Kidney glomerular epithelial cell (primary cell): ENCODE results near the gene LPP.

ENCODE experiments used
- DNase-seq: peaks from one replicate; lab custom pipeline; 2025; lab: John Stamatoyannopoulos, UW

LPP gene

DNA sequence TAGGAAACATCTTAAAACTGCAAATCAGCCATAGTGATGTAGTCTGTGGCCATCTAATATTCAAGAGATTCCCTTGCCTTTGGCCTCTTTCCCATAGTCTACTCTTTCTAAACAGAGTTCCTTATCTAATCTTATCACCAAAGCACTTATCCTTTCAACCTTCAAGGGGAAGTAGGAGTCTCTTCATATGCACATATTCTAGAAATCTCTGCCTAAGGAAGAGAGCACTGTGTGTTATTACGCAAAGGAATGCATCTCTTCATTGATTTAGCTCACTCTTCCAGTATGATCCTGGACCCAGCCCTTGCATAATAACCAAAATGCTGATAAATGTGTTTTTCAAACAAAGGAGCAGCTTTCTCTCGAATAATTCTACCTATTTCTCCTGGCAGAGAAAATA is 764.1 kb downstream of the LPP start:
- no peak for DNase-seq

DNA sequence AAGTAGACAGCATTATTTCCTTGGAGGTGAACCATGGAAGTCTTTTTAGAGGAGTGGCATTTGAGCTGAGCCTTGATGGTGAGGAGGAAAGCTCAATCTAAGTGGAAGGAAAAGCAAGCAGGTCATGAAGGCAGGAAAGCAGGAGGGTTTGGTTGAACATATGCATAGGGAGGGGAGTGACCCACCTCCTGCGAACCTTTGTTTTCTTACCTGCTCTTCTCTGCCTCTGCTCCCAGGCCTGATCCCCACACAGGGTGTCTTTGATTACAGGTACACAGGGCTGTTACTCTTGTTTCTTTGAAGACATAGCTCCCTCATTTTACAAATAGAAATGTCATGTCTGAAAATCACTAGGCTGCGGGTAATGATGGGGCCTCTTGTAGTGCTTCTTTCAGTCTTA is 769.7 kb downstream of the LPP start:
- no peak for DNase-seq

DNA sequence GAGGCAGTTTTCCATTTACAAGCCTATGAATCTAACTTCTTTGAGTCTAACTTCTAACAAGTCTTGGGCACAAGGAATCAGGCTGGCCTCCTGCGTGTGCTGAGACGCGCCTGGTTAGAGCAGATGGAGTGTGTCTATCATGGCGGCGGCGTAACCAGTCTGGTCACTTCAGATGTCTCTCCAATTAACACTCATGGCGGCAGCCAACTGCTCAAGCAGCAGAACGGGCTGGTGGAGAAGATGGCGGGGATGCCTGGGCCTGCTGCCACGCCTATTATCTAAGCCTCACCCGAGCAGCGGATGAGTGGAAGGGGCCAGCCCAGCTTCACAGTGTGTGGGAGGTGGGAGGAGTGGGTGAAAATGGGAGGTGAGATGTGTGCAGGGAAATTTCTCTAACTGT is 771.4 kb downstream of the LPP start:
- no peak for DNase-seq

DNA sequence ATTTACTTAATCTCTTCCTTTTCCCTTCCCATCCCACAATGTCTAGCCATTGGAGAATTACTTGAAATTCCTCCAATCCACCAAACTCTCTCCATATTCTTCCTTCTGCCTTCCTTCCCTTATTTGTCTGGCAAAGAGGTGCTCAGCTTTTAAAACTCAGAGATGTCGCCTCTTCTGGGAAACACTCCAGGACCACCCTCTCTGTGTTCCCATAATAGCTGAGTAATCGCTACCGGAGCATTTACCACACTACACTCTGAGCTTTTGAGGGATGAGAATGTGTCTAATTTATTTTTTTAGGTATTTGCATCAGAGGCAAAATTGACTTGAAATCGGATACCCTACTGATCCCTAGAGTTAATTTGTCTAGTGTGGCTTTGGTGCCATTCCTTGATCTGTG is 772.2 kb downstream of the LPP start:
- DNase-seq: no peak

DNA sequence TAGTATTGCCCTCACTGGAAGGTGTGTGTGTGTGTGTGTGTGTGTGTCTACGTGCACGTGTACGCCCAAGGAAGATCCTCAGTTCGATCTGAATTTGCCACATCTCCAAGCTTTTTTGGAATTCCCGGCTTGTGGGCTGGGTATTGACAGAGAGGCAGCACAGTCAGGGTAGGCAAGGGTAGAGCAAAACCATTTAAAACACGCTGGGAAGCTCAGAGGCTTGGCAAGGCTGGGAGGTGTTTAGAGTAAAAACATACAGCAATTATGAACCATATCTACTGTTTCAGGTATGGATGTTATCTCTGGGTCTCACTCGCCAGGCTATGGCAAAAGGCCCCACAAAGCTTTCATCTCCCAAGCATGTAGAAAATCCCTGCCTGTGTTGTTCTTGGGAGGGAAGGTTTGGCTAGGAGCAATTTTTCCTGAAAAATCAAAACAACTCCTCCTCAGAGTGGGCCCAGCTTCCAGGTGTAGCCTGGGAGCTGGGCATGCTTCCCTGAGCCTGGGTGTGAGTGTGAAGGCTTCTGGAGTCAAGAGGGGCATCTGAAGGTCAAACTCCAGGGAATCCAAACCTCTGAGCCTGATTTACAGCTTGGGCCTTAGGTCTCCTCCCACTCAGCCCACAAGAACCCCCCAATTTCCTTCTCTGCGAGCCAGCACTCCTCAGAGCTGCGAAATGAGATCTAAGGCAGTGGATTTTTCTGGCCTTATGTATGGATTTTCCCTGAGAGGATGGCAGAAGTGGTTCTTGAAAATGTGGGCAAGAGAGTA is 773.0 kb downstream of the LPP start:
- DNase-seq: peak; percentile 89

DNA sequence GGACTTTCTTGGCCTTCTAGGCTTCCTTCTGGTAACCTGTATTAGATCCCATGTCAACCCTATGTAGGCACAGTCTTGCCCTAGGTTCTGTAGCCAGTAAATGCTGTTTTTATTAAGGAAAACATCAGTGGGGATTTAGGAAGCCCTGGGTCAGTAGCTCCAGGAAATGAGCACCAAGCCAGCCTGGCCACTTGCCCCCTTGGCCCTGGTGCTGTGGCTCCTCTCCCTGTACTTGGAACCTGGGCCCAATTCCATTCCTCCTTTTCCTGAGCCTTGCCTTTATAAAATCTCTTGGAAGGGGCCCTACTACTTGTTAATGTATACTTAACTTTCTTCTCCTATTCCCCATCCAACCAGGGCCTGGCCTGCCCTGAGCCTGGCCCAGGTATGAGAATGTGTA is 774.0 kb downstream of the LPP start:
- DNase-seq: no peak

DNA sequence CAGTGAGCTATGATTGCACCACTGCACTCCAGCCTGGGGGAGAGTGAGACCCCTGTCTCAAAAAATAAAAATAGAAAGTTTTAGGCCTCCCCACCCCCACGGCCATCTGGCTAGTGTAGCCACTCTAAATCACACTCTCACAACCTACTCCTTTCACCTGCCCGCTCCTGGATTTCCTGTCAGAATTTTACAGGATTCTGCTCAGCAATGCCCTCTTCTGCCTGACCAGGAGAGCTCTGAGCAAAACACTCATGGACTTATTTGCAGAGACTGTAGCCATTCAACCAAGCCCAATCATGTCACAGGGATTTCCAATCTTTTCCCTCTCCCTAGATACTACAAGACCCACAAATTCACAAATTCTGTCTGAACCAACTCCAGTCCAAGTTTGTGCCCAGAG is 775.2 kb downstream of the LPP start:
- DNase-seq: no peak

DNA sequence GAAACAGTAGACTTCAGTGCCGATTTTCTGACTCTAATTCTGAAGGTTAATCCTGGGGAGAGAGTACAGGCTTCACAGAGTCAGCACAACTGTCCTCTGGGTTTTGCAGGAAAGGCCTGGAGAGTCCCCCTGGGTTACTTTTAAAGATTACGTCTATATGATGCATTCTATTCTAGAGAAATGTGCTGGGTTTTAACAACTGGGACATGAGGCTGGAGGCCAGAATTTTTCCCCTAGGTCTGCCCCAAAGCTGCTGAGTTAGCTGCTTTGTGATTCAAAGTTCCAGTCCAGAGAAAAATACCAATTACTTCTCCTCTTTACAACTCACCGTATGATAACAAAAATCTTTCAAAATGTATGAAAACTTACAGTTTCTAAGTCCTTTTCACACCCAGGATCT is 777.1 kb downstream of the LPP start:
- no peak for DNase-seq

DNA sequence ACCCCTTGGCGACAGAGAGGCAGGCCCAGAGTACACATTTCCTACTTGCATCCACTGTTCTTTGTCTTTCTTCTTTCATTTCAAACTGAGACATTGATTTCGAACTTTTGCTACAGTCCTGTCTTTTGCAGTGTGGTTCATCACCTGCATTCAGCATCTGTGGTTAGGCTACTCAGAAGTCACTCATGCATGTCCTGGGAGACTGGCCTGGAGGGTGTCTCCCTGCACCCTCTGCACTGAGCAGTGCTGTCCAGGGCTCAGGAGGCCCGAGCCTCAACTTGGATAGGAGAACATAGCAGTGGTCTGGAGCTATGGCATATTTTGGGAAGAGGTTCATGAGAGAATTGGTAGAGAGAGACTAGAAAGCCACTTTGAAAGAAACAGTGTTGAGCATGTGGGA is 777.6 kb downstream of the LPP start:
- DNase-seq: no peak

DNA sequence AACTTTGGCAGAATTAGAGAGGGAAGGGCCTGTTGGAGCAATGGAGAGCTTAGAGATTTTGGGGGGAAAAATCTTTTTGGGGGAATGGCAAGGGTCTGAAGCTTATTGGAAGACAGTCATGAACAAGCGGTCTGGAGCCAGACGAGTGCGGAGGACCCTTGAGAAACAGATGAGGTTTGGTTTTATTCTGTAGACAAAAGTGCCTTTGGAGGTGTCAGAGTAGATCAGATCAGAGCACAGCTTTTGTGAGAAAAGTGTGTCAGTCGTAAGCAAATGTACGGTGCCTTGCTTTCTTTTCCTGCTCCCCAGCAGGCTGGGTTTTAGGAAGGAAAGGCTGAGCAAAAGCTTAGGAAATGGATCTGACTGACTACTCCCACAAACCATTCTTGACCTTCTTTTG is 781.0 kb downstream of the LPP start:
- no peak for DNase-seq

DNA sequence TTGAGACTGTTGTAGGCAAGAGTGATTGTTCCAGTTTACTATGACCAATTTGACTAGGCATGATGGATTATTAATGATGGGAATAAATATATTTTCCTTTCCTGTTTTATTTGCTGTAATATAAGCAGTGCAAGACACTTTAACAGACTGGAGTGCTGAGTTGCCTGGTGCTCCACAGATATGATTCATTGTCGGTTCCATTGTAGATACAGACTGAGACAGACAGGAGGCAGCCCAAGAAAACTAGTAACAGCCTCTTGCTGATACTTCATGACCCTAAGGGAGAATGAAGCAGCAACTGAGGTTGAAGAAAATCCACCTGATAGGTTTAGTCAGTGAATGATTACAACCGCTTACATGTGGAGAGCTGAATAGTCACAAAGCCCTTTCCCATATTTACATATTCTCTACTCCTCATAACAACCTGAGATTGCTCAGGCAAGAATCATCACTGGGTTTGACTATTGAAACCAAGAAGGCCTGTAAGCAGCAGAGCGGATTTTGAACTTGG is 782.7 kb downstream of the LPP start:
- no peak for DNase-seq

DNA sequence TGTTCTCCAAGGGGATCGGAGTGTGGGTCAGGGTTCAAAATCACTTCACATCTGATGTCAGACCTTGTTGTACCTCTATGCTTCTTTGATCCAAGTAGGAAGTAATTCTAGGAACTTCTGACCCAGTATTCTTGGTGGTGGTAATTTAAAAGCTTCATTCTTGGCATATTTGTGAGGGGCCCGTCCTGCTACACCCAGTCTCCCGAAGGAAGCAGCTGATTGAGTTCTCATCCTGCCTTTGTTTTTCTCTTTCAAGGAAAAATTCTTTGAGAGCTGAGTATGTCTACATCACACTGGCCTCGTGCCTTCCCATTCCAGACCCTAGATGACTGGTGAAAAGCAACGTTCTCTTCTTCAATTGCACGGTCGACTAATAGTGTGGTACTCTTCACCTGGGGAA is 783.4 kb downstream of the LPP start:
- no peak for DNase-seq

DNA sequence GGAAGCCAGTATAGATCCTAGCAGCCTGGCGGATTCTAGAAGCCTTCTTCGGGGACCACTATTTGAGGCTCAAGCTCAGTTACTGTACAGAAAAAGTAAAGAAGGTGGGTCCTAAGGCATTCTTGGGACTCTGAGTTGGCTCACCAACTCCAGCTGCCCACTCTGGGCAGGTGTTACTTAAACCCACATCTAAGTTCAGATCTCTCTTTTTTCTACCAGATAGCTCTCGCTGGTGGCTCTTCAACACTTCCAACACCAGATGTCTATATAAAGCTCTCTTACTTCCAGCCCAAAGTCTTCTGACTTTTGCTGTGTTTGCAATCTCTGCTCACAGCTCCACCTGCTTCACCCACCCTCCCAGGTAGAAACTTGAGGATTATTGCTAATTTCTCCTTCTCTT is 785.0 kb downstream of the LPP start:
- no peak for DNase-seq

DNA sequence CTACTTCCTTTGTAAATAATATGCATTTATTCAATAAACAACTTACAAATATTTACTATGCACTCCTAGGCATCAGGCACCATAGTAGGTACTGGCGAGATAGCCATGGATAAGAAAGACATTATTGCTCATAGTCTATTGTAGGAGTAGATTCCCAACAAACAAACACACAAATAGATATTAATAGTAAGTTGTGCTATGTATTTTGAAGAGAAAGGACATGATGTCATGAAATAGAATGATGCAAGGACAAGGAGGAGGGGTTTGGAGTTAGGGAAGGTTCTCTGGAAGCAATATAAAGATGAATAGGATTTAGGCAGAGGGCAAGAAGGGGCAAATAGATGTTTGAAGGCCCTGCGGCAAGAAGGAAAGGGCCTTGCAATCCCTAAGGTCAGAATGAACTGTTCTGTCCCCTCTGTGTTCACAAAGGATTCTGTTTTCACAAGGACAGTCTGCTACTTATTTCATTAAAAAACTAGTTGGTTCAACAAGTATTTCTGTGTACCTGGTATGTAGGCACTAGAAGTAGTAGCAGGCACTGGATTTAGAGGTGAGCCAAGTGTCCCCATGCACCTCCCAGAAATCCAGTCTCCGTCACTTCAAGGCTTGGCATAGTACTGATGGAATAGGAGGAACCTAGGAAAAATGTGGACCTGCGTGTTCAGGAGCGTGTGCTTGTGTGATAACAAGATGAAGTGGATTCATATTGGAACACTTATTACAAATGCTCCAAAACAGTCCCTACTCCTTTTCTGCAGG is 786.0 kb downstream of the LPP start:
- DNase-seq: no peak
